K562 (cell line): ENCODE results near the gene SARS1. TPM values are rescaled to one million over a fixed set of nuclear protein-coding genes. Genes with fewer than 3 reads are reported as not detected.
A peak's percentile ranks its signal among the peaks of the same experiment; 100 is the strongest.

Experiments used
- AFF1 ChIP-seq, 2 experiments: fragments of 450-650 bp; IDR thresholded peaks; 2 replicates each; pipeline ENCODE4 v1.6.1; 2018; ENCODE audit warnings: mild to moderate bottlenecking in 2 of 2, low read depth in 1 of 2; ENCODE audit not compliant: partially characterized antibody in 2 of 2
- BCOR ChIP-seq: fragments of 450-650 bp; IDR thresholded peaks from 2 replicates; pipeline ENCODE4 v1.6.1; 2016
- DNMT1 ChIP-seq: fragments of 450-650 bp; IDR thresholded peaks from 2 replicates; pipeline ENCODE4 v1.6.1; 2016; ENCODE audit warnings: antibody characterized with exemption, mild to moderate bottlenecking
- ELF2 ChIP-seq: fragments of 250-450 bp; sonication (Bioruptor Pico); IDR thresholded peaks from 2 replicates; pipeline ENCODE4 v1.5.0; 2021; ENCODE audit warnings: mild to moderate bottlenecking
- EZH2 ChIP-seq: IDR thresholded peaks from 2 replicates; pipeline ENCODE4 v1.6.1; 2012; ENCODE audit warnings: low read depth, mild to moderate bottlenecking, inconsistent platforms, low read length, borderline replicate concordance
- HINFP ChIP-seq: fragments of 450-650 bp; conservative IDR thresholded peaks from 2 replicates; pipeline ENCODE4 v1.6.1; 2016; ENCODE audit warnings: missing genetic modification characterization, low read depth, mild to moderate bottlenecking, control low read depth, missing compliant biosample characterization
- HLTF ChIP-seq: fragments of 450-650 bp; IDR thresholded peaks from 2 replicates; pipeline ENCODE4 v1.6.1; 2016
- HMBOX1 ChIP-seq: sonication (generic); IDR thresholded peaks from 2 replicates; pipeline ENCODE4 v1.6.1; 2016
- JUNB ChIP-seq: fragments of 450-650 bp; formaldehyde crosslinking; conservative IDR thresholded peaks from 2 replicates; pipeline ENCODE4 v1.4.0; 2020; ENCODE audit warnings: mild to moderate bottlenecking
- KDM5B ChIP-seq: fragments of 200-600 bp; sonication (generic); IDR thresholded peaks from 2 replicates; pipeline ENCODE4 v1.6.1; 2012; ENCODE audit warnings: low read depth, mild to moderate bottlenecking, moderate library complexity, low read length, control low read depth, inconsistent platforms; ENCODE audit not compliant: insufficient replicate concordance
- MEF2A ChIP-seq: IDR thresholded peaks from 2 replicates; pipeline ENCODE4 v1.6.1; 2011; ENCODE audit warnings: low read depth, mild to moderate bottlenecking, low read length, moderate library complexity; ENCODE audit not compliant: control insufficient read depth
- NBN ChIP-seq: fragments of 450-650 bp; IDR thresholded peaks from 2 replicates; pipeline ENCODE4 v1.6.1; 2016; ENCODE audit warnings: low read depth, mild to moderate bottlenecking
- NFXL1 ChIP-seq: fragments of 450-650 bp; formaldehyde crosslinking; IDR thresholded peaks from 2 replicates; pipeline ENCODE4 v1.4.0; 2021; ENCODE audit warnings: mild to moderate bottlenecking
- PYGO2 ChIP-seq: fragments of 450-650 bp; IDR thresholded peaks from 2 replicates; pipeline ENCODE4 v1.6.1; 2016; ENCODE audit warnings: mild to moderate bottlenecking, missing genetic modification characterization, moderate library complexity, missing compliant biosample characterization
- RBM39 ChIP-seq: fragments of 200-400 bp; formaldehyde crosslinking; optimal IDR thresholded peaks from 2 replicates; pipeline ENCODE3; 2018; ENCODE audit warnings: low read depth, low read length
- SOX6 ChIP-seq: fragments of 450-650 bp; IDR thresholded peaks from 2 replicates; pipeline ENCODE4 v1.6.1; 2014; ENCODE audit warnings: mild to moderate bottlenecking
- TRIM24 ChIP-seq, 2 experiments: fragments of 450-650 bp; IDR thresholded peaks; 2 replicates each; pipeline ENCODE4 v1.6.1; 2016
- ZBTB5 ChIP-seq: fragments of 450-650 bp; IDR thresholded peaks from 2 replicates; pipeline ENCODE4 v1.6.1; 2017; ENCODE audit warnings: antibody characterized with exemption
- ZC3H11A ChIP-seq: IDR thresholded peaks from 2 replicates; pipeline ENCODE4 v1.6.1; 2012; ENCODE audit warnings: low read depth, low read length, improper control_type of control experiment
- ZNF586 ChIP-seq: fragments of 450-650 bp; formaldehyde crosslinking; conservative IDR thresholded peaks from 2 replicates; pipeline ENCODE4 v1.4.0; 2020; ENCODE audit warnings: mild to moderate bottlenecking, moderate library complexity
- polyA plus RNA-seq, 8 experiments: library from polyadenylated mRNA; depleted of rRNA in 4 of 8; stranded (reverse) in 5 of 8; unstranded in 3 of 8; fragments of >200 nt; fragmentation: Nextera tagmentation in 2 of 8; fragmentation: Illumina TruSeq in 1 of 8; extraction: Ambion mirVana in 2 of 8; extraction: Trizol in 1 of 8; gene quantifications; 2 replicates each; pipeline versions ENCODE4 v1.2.1 to v1.2.3, GENCODE V29; 2011 to 2014; ENCODE audit warnings: inconsistent platforms in 1 of 8, missing spikeins in 1 of 8
- total RNA-seq, 7 experiments: library from RNA; depleted of rRNA in 6 of 7; stranded (reverse); fragments of >200 nt in 6 of 7; fragmentation: Illumina TruSeq in 2 of 7; extraction: Trizol in 2 of 7; gene quantifications; 2 replicates each; pipeline versions ENCODE4 v1.2.1 to v1.2.3, GENCODE V29; 2011 to 2021; ENCODE audit warnings: low replicate concordance in 1 of 7

Gene SARS1
- total and polyA plus RNA-seq, 9 of the 15 experiments (the other 6 are each of a cell fraction or from before 2014, with no cell fraction given), result 221 to 623 (median 254) TPM

- TF ChIP-seq NBN (no peak), JUNB (no peak), ELF2 (CRISPR knock-in tag) (no peak), DNMT1 (no peak), RBM39 (no peak), MEF2A (no peak), KDM5B (no peak), NFXL1 (no peak), PYGO2 (tag) (no peak), HMBOX1 (peak; percentile 69), ZBTB5 (no peak), HINFP (no peak), EZH2 (no peak), ZC3H11A (no peak), BCOR (no peak), HLTF (no peak), TRIM24 (IDR thresholded peaks at IDR 0.05) (peak in 1 of 2 experiments; percentile 23; a peak in 1 of 4 replicates), SOX6 (peak; percentile 50; the same call in 1 of the 2 replicates), ZNF586 (CRISPR knock-in tag) (no peak), AFF1 (IDR thresholded peaks at IDR 0.05; ENCODE audit: low read depth in 1 of 2, partially characterized antibody in 2 of 2) (no peak)
Observed at GRCh38 chr1:109181085-109181806, 32.5 kb upstream of the SARS1 start (continued).
